Stimulated activated CD8-positive, alpha-beta memory T cell treated with anti-CD3 and anti-CD28 coated beads, Interleukin-4, amount 100 ng/mL, for 4 hours (primary cell): ENCODE results near the gene KMT2E.
A peak's percentile ranks its signal among the peaks of the same experiment; 100 is the strongest.
"Not testable (repeated sequence)": the region's sequence is repeated elsewhere in the genome, so short reads cannot be mapped to it uniquely, and the experiment has no call there.

Experiments
- DNase-seq, 2 donors: peaks; one replicate each; pipeline ENCODE4 v3.0.0-alpha.2; 2020; ENCODE audit warnings: low read depth in 2 of 2, low spot score in 1 of 2

The KMT2E gene

DNA sequence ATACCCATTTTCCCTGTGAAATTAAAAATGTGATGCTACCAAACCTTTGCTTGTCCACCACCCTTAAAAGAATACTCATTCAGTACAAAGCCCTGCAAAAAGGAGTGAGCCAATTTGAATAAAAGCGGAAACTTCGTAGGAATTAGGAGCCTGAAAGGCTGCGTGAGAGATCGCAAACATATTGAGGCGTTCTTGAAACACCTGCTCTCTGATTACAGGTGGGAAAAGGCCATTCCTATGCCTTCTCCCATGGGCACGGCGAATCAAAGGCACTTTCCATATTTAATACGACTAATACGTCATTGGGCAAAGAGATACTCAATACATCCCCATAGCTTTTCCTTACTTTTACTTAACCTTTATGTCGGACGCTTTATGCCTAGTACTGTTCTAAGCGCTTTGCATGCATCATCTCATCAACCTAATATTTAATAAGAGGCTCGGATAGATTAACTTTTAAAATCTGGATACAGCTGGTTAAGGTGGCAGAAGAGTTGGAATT, 30.9 kb upstream of the KMT2E start:
- DNase-seq: no peak

DNA sequence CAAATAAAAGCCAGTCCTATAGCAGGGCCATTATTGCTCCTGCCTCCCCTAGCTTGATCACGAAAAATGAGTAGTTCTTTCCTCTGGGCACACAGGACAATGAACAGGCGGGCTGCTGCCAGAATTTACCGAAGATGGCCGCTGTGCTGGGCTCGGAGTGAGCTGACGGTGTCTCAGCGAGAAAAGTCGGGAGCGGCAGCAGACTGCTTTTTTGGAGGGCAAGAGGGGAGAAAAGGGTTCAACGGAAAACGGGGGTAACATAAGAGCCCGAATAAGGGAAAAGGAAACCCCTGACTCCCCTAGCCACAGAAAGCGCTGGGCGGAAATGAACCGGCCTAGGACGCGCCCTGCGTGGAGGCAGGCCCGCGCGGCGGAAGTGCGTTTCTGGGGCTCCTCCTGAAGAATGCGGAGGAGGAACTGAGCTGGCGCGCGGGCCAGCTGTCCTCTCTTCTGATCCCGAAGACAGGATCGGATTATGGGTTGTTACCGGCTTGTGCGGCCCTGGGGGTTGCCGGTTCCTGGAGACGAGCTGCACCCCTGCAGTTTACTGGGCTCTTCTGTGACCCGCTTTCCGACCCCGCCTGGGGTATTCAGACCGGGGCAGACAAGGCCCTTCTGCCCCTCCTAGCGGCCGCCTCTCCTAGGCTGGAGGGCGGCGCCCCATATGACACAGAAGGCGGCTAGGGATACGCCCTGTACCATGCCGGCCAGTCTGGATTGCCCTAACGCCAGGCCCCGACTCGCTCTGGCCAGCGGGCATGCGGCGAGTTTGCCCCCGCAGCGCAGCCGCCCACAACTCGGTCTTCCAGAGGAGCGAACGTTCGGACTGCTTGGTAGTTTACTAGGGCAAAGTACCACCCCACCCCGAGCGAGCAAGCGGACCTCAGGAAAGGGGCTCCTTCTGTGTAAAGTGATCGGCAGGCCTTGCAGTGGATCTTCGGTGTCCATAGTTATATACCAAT, 30.1 kb upstream of the KMT2E start:
- peak; percentile 52 to 71 for DNase-seq

- DNase-seq: no peak
Observed at GRCh38 chr7:104984585-104985258, 29.3 kb upstream of the KMT2E start.

DNA sequence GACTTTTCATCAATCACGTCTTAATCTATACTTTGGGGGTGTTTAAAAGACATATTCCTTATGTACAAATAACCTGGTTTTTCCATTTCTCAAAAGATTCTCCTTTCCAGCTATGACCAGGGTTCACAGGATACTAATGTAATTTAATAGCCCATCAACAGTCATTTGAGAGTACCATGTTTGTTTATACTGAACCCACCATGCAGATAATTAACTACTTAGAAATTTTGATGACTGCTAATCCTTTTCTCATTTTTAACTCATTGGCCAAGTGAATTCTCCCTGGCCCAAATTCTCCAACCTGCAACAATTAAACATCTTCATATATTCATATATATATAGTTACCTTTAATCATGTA, 28.8 kb upstream of the KMT2E start:
- DNase-seq: no peak

DNA sequence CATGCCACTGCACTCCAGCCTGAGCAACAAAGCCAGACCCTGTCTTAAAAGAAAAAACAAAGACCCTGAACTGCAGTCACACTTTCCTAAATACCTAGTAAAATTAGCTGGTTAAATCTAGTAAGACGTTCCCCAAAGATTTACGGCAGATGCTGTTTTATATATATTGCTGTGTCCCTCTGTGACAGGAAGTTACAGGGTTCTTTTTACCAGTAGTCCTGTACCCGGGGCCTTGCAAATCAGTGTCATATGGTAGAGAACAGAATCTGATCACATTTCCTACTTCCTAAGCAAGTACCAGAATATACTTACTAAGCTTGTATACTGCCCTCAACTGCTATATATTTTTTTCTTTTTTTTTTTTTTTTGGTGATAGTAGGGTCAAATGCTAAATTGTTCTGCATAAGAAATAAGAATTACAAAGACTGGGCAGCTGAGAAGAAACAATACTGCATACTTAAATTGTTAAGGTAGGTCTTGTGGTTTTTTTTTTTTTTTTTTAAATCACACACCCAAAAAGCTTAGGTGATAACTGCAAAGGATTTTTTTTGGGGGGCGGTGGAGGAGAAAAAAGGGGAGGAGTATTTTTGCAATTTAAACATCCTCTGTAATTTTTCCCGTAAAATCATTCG, 27.3 kb upstream of the KMT2E start:
- DNase-seq: no peak

DNA sequence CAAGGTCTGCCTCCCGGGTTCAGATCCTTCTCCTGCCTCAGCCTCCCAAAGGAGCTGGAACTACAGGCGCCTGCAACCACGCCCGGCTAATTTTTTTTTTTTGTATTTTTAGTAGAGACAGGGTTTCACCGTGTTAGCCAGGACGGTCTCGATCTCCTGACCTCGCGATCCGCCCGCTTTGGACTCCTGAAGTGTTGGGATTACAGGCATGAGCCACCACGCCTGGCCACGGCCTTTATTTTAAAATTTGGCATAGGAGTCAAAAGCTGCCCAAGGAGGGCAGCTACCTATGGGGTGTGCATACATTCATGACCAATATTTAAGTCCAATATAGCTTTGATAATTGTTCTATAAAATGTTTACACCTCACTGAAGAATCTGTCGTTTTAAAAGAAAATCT, 26.6 kb upstream of the KMT2E start:
- not testable (repeated sequence) for DNase-seq

GRCh38 chr7:104990983-104991382, 23.0 kb upstream of the KMT2E start:
- DNase-seq: no peak

DNA sequence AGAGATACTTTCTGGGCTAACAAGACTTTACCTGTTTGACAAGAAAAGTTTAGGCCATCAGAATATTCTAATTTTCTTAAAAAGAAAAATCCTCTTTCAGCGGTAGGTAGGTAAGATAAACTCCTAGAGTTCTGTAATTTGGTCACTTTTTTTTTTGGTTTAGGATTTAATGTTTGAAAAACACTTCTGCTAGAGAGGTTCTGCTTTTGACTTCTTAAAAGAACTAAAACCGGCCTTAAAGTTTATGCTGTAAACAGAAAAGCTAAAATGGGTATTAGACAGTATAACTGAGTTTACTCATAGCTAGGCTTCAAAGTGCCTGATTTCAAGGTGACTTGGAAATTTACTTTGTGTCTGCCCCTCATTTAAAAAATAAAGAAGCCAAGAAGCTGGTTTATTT, 21.7 kb upstream of the KMT2E start:
- DNase-seq: no peak

DNA sequence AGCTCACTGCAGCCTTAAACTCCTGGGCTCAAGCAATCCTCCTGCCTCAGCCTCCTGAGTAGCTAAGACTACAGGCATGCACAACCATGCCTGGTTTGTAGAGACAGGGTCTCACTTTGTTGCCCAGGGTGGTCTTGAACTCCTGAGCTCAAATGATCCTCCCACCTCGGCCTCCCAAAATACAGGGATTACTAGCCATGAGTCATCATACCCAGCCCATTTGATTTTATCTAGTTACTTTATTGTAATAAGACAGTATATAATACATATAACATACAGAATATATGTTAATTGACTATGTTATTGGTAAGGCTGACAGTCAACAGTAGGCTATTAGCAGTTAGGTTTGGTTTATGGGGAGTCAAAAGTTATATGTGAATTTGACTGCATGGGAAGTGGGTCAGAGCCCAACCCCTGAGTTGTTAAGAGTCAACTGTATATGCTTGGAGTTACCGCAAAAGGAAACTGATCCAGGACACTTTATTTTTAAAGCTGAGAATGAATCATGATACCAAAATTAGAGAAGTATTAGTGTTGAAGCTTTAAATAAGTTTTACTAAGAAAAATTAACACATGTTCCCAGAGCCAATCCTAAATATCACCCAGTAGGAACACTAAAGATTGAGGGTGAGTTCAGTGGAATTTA, 20.7 kb upstream of the KMT2E start:
- DNase-seq: no peak

DNA sequence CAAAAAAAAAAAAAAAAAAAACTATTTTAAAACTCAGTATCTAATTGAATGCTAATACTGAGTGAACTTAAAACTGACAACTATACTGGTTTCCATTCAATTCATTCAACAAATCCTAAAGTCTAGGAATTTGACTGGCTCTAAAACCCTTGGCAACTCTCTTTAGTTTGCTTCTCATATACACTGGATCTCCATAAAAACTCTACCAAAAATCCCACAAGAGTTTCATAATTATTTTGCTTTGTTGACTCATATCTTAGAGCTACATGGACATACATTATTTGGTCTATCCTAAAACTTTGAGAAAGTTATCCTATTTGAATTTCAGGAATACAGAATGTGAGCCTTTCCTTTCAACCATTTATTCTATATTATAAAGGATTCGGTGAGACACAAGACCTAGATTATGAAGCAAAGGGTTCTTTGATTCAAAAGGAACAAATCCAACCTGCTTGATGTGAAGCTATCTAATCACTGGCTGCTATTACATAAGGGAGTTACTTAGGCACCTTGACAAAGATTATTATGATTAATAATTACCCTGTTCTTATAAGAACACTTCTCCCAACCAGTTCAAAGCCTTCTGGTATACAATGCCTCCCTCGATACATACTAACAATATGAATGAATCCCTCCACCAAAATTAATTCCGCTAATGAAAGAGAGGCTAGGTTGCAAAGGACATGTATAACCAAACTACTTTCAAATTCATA, 15.8 kb upstream of the KMT2E start:
- no peak for DNase-seq

- DNase-seq: no peak
Observed at GRCh38 chr7:105000200-105000599, 13.8 kb upstream of the KMT2E start.

DNA sequence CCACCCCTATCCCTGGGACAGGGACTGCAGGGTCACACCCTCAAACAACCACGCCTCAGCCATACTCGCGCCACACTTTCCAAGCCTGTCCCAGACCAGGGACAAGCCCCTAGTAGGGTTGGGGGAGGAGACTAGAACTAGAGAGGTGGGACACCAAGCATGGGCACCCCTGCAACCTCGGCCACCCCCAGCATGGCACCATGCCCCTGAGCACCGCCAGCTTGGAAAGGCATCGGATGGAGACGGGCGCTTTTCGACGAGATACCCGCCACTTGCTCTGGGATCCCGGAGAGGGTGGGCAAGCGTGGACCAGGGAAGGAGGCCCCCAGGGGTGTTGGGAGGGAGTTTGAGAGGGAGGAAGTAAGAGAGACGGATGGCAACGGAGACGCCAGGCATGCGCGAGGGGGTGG, 13.1 kb upstream of the KMT2E start:
- no peak for DNase-seq

- no peak for DNase-seq
Observed at GRCh38 chr7:105001652-105002184, 12.3 kb upstream of the KMT2E start.

GRCh38 chr7:105003275-105003674, 10.7 kb upstream of the KMT2E start:
- peak in 1 of 2 donors; percentile 22 for DNase-seq

DNA sequence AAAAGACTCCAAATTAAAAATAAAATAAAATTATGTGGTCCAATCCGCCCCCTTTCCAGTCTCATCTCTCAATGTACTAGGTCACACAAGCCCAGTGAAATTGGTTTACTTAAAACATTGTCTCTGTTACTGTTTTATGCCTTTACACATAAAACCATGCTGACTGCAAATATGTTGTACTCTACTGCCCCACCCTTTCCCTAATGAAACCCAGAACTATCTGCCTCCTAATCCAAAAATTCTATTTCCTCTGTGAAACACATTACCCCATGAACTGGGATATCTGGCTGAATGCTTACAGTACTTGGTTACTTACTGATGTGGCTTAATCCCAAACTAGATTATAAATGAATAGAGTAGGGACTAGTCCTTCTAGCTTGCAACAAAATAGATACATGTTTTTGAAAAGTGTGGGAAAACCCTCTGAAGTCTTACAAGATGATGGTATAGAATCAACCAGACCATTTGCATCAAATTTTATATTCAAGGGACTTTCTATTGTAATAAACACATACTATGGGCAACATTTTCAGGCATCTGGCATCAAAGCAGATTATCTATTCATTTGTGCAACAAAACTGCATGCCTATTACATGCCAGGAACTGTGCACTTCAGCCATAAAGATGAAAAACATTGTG, 10.0 kb upstream of the KMT2E start:
- DNase-seq: no peak

DNA sequence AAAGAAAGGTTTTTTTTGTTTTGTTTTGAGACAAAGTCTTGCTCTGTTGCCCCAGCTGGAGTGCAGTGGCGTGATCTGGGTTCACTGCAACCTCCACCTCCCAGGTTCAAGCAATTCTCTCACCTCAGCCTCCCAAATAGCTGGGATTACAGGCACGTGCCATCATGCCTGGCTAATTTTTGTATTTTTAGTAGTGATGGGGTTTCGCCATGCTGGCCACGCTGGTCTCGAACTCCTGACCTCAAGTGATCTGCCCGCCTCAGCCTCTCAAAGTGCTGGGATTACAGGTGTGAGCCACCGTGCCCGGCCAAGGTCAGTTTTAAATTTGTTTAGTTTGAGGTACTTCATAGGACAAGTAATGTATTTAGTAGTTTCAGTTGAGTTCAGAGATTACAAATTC, 9.0 kb upstream of the KMT2E start:
- DNase-seq: not testable (repeated sequence)

- not testable (repeated sequence) for DNase-seq
Observed at GRCh38 chr7:105005486-105005885, 8.5 kb upstream of the KMT2E start.

DNA sequence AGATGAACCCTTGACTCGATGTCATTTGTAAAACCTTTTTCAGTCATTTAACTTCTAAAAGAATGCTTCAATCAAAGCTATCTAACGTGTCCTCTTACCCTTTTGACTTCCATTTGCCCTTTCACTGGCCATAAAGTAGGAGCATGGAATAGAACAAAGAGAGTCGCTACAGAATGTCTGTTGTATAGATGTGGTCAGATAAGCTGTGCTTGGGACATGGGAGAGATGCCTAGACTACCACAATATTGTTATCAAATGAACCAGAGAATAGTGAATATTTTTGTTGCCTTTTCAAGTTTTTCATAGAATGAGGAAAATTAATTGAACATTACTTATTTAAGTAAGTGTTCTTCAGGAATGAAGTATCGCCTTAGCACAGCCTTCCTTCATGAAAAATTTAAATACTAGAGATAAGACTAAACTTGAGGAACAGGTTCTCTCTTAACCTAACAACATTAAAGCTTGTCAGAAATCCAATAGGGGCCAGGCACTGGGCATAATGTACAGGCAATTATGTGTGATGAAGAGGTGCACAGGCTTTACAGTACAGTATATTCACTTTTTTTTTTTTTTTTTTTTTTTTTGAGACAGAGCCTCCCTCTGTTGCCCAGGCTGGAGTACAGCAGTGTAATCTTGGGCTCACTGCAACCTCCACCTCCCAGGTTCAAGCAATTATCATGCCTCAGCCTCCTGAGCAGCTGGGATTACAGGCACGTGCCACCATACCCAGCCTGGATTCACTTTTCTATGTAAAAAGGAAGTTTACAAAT, 7.5 kb upstream of the KMT2E start:
- DNase-seq: no peak

- no peak for DNase-seq
Observed at GRCh38 chr7:105007298-105007697, 6.7 kb upstream of the KMT2E start.
